Measurements from ENCODE around the gene SH3RF1.

DNA sequence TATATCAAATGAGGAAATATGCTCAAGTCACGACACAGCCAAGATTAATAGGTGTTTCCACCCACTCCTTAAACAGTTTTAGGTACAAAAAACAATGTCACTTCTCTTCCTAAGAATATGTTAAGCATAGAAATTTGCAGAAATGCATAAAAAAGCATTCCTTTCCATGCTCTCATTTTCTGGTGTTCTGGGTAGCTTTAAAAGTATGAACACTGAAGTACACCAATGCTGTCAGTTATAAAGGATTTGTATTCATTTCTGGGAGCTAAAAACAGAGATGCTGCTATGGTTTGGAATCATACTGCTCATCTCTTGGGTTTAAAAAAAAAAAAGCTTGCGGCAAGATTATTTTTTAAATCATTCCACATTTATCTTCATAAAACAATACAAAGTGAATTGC lies 20.8 kb downstream of the SH3RF1 start:
- no peak for TF ChIP-seq CTCF (IDR thresholded peaks at IDR 0.05)
- TF ChIP-seq RELA (CRISPR knock-in tag; IDR thresholded peaks at IDR 0.05; ENCODE audit: borderline replicate concordance), result no peak
- no peak for TF ChIP-seq SP1 (CRISPR knock-in tag; conservative IDR thresholded peaks at IDR 0.05)
- TF ChIP-seq, protein P1, sequence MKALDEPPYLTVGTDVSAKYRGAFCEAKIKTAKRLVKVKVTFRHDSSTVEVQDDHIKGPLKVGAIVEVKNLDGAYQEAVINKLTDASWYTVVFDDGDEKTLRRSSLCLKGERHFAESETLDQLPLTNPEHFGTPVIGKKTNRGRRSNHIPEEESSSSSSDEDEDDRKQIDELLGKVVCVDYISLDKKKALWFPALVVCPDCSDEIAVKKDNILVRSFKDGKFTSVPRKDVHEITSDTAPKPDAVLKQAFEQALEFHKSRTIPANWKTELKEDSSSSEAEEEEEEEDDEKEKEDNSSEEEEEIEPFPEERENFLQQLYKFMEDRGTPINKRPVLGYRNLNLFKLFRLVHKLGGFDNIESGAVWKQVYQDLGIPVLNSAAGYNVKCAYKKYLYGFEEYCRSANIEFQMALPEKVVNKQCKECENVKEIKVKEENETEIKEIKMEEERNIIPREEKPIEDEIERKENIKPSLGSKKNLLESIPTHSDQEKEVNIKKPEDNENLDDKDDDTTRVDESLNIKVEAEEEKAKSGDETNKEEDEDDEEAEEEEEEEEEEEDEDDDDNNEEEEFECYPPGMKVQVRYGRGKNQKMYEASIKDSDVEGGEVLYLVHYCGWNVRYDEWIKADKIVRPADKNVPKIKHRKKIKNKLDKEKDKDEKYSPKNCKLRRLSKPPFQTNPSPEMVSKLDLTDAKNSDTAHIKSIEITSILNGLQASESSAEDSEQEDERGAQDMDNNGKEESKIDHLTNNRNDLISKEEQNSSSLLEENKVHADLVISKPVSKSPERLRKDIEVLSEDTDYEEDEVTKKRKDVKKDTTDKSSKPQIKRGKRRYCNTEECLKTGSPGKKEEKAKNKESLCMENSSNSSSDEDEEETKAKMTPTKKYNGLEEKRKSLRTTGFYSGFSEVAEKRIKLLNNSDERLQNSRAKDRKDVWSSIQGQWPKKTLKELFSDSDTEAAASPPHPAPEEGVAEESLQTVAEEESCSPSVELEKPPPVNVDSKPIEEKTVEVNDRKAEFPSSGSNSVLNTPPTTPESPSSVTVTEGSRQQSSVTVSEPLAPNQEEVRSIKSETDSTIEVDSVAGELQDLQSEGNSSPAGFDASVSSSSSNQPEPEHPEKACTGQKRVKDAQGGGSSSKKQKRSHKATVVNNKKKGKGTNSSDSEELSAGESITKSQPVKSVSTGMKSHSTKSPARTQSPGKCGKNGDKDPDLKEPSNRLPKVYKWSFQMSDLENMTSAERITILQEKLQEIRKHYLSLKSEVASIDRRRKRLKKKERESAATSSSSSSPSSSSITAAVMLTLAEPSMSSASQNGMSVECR (CRISPR knock-in tag; IDR thresholded peaks at IDR 0.05; ENCODE audit: borderline replicate concordance), result no peak
- no peak for TF ChIP-seq ESRRA (CRISPR knock-in tag; IDR thresholded peaks at IDR 0.05; ENCODE audit: borderline replicate concordance)
- TF ChIP-seq, protein P2, sequence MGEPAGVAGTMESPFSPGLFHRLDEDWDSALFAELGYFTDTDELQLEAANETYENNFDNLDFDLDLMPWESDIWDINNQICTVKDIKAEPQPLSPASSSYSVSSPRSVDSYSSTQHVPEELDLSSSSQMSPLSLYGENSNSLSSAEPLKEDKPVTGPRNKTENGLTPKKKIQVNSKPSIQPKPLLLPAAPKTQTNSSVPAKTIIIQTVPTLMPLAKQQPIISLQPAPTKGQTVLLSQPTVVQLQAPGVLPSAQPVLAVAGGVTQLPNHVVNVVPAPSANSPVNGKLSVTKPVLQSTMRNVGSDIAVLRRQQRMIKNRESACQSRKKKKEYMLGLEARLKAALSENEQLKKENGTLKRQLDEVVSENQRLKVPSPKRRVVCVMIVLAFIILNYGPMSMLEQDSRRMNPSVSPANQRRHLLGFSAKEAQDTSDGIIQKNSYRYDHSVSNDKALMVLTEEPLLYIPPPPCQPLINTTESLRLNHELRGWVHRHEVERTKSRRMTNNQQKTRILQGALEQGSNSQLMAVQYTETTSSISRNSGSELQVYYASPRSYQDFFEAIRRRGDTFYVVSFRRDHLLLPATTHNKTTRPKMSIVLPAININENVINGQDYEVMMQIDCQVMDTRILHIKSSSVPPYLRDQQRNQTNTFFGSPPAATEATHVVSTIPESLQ (CRISPR knock-in tag; IDR thresholded peaks at IDR 0.05), result no peak
- no peak for TF ChIP-seq NR1H2 (CRISPR knock-in tag; IDR thresholded peaks at IDR 0.05)
- no peak for TF ChIP-seq CBFB (CRISPR knock-in tag; IDR thresholded peaks at IDR 0.05; ENCODE audit: low read depth)
- TF ChIP-seq MAX (CRISPR knock-in tag; IDR thresholded peaks at IDR 0.05), result no peak
- TF ChIP-seq CREB1 (CRISPR knock-in tag; IDR thresholded peaks at IDR 0.05), result no peak
